ENCODE data around the gene YPEL2. TPM values are rescaled to one million over a fixed set of nuclear protein-coding genes. Genes with fewer than 3 reads are reported as not detected.

Gene YPEL2
- total and polyA plus RNA-seq, 9 donors = 6.6 to 28.1 (median 10.6) TPM

DNA sequence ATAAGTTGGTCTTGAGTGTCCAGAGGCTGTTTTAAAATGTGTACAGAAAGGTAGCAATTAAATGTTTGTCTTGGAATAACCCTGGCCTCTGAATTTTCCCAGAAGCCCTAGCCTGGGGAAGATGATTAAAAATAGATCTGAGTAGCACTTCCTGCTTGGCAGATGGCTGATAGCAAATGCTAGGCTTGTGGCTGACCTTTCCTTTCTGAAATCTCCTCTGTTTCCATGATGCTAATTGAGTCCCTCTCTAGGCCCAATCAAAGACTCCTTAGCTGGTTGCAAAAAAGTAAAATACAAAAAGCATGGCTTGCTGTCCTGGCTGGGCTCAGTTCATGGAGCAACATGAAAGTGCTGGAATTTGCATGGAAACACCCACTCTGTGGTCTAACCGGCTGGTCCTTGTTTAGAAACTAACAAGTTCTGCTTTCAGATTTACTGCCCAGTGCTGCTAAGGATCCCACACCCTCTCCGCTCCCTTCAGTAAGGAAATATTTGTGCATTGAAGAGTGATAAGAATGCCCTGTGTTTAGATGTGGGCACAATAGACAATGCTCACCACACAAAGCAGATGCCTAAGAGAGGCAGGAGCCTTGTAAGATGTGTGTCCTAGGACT lies 40.8 kb downstream of the YPEL2 start:
- DNase-seq = peak in 1 of 5 donors; percentile 42
- intact Hi-C loops (cut with DNase I) = loop anchor here in 1 of 4 donors (5.0 kb wide), 1 partner anchor 55 kb away; no protein-coding TSS in a partner anchor
- Histone ChIP-seq H3K4me1 (ENCODE audit: insufficient read depth) (peaks cover 32% of the 10 kb centered on the region), H3K27me3 (no peaks in the 10 kb centered on the region), H3K27ac (peak overlapping the region; percentile 54 to 60), H3K36me3 (no peaks in the 10 kb centered on the region), H3K4me3 (no peak overlapping the region), H3K9me3 (no peaks in the 10 kb centered on the region)
- 2 to 7% (median 6%) methylated on average over 2 of the region's 2 CpGs for WGBS, 3 donors
- TF ChIP-seq EP300 (IDR thresholded peaks at IDR 0.05) (peak; percentile 45), POLR2A (IDR thresholded peaks at IDR 0.05) (no peak)
- TF ChIP-seq, protein P1, sequence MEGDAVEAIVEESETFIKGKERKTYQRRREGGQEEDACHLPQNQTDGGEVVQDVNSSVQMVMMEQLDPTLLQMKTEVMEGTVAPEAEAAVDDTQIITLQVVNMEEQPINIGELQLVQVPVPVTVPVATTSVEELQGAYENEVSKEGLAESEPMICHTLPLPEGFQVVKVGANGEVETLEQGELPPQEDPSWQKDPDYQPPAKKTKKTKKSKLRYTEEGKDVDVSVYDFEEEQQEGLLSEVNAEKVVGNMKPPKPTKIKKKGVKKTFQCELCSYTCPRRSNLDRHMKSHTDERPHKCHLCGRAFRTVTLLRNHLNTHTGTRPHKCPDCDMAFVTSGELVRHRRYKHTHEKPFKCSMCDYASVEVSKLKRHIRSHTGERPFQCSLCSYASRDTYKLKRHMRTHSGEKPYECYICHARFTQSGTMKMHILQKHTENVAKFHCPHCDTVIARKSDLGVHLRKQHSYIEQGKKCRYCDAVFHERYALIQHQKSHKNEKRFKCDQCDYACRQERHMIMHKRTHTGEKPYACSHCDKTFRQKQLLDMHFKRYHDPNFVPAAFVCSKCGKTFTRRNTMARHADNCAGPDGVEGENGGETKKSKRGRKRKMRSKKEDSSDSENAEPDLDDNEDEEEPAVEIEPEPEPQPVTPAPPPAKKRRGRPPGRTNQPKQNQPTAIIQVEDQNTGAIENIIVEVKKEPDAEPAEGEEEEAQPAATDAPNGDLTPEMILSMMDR (IDR thresholded peaks at IDR 0.05) = no peak

GRCh38 chr17:59373882-59374495 lies 42.5 kb downstream of the YPEL2 start:
- Histone ChIP-seq H3K27me3 (no peaks in the 10 kb centered on the region), H3K36me3 (no peaks in the 10 kb centered on the region), H3K9me3 (no peaks in the 10 kb centered on the region), H3K27ac (peak overlapping the region in 1 of 2 donors; percentile 47), H3K4me3 (no peak overlapping the region), H3K4me1 (ENCODE audit: insufficient read depth) (peaks cover 30% of the 10 kb centered on the region)
- intact Hi-C loops (cut with DNase I) = loop anchor here in 1 of 4 donors (5.0 kb wide), 1 partner anchor 53 kb away; no protein-coding TSS in a partner anchor
- no peak for DNase-seq
- TF ChIP-seq POLR2A (IDR thresholded peaks at IDR 0.05) = no peak
- TF ChIP-seq, protein P1 (IDR thresholded peaks at IDR 0.05) = no peak
- TF ChIP-seq EP300 (IDR thresholded peaks at IDR 0.05) = no peak
- WGBS, 3 donors = 67 to 69% (median 69%) methylated on average over 5 of the region's 5 CpGs

- no peak overlapping the region for H3K4me3 ChIP-seq
- no peak for DNase-seq
- WGBS, 3 donors = 89 to 98% (median 91%) methylated on average over 4 of the region's 4 CpGs
- H3K9me3 ChIP-seq = no peaks in the 10 kb centered on the region
- no peaks in the 10 kb centered on the region for H3K27me3 ChIP-seq
- intact Hi-C loops (cut with DNase I) = loop anchor here in 1 of 4 donors (5.0 kb wide), 1 partner anchor 53 kb away; no protein-coding TSS in a partner anchor
- H3K36me3 ChIP-seq = no peaks in the 10 kb centered on the region
- no peak overlapping the region for H3K27ac ChIP-seq
- TF ChIP-seq EP300 (IDR thresholded peaks at IDR 0.05) (no peak), POLR2A (IDR thresholded peaks at IDR 0.05) (no peak)
- TF ChIP-seq, protein P1 (IDR thresholded peaks at IDR 0.05) = no peak
- peaks cover 27% of the 10 kb centered on the region for H3K4me1 ChIP-seq (ENCODE audit: insufficient read depth)
Observed at GRCh38 chr17:59374612-59375011, 43.2 kb downstream of the YPEL2 start.

DNA sequence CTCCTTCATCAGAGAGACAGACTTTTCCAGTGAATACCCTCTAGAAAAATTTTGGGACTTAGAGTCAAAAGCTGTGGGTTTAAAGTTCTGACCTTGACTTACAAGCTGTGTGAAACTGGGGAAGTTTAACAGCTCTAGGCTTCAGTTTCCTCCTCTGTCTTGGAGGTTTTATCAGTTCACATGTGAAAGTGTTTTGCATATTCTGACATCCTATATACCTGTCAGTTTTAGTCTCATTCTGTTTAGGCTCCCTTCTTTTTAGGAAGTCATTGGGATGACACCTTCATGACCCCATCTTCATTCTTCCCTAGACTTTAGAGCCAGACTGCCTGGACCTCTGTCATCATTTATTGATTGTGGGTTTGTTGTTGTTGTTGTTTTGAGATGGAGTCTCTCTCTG lies 44.4 kb downstream of the YPEL2 start:
- Histone ChIP-seq H3K4me1 (ENCODE audit: insufficient read depth) (peaks cover 25% of the 10 kb centered on the region), H3K27ac (no peak overlapping the region), H3K9me3 (no peaks in the 10 kb centered on the region), H3K27me3 (no peaks in the 10 kb centered on the region), H3K36me3 (no peaks in the 10 kb centered on the region), H3K4me3 (no peak overlapping the region)
- TF ChIP-seq EP300 (IDR thresholded peaks at IDR 0.05) (no peak), POLR2A (IDR thresholded peaks at IDR 0.05) (no peak)
- TF ChIP-seq, protein P1 (IDR thresholded peaks at IDR 0.05) = no peak
- no peak for DNase-seq
- intact Hi-C loops (cut with DNase I) = no loop called here
